ENCODE data around the gene B4GALNT3.

The B4GALNT3 gene

DNA sequence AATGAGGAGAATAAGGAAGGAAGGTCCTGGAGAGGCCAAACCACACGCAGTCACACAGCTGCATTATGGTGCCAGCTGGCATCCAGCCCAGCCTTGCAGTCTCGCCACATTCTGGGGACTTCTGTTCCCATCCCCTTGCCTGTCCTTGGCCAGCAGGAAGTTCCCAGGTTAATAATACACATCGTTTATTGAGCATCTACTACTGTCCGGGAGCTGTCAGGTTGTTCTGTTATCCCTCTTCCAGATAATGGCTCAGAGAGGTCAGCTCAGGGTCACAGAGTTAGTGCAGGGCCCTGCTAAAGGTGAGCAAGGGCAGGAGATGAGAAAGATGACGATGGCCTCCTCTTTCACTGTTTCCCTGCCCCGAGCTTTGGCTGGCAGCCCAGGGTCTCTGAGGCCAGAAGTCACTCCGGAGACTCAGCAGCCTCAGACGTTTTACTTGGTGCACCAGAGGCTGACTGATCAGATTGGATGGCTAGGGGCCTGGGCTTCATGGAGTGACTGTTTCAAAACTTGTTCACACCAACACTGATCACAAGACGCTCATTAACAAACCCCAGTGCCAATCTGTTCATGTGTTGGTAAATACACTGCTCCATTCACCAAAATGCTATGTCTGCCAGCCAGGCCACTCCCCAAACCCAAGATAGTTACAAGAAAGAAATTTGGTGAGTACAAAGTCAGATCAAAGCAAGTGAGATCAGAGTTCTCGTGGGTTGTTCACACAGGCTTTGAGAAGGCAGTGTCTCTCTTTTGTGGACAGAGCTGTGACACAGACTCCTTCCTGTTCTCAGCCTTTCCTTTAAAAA lies 79.2 kb downstream of the B4GALNT3 start:
- DNase-seq (ENCODE audit: low read depth in 2 of 2) = peak; percentile 25 to 26

DNA sequence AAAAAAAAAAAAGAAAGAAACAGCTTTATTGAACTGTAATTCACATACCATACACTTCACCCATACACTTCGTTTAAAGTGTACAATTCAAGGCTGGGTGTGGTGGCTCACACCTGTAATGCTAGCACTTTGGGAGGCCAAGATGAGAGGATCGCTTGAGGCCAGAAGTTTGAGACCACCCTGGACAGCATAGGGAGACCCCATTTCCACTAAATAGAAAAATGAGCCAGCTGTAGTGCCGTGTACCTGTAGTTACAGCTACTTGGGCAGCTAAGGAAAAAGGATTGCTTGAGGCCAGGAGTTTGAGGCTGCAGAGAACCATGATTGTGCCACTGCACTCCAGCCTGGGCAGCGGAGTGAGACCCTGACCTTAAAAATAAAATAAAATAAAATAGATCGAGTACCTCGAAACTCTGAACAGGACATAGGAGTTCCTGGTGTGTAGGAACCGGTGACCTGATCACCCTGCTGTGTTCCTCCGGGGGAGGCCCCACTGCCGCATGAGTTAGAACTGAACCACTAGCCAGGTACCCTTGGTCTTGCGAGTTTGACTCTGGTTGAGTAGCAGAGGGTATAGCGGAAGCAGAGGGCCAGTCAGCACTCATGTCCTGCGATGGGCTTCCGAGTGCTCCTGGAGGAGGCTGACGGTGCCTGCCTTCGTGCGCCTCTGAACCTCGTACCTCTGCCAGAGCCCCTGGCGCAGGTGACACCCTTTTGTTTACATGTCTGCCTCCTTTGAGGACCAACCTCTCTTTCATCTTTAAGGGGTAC lies 80.0 kb downstream of the B4GALNT3 start:
- DNase-seq (ENCODE audit: low read depth in 2 of 2) = no peak

DNA sequence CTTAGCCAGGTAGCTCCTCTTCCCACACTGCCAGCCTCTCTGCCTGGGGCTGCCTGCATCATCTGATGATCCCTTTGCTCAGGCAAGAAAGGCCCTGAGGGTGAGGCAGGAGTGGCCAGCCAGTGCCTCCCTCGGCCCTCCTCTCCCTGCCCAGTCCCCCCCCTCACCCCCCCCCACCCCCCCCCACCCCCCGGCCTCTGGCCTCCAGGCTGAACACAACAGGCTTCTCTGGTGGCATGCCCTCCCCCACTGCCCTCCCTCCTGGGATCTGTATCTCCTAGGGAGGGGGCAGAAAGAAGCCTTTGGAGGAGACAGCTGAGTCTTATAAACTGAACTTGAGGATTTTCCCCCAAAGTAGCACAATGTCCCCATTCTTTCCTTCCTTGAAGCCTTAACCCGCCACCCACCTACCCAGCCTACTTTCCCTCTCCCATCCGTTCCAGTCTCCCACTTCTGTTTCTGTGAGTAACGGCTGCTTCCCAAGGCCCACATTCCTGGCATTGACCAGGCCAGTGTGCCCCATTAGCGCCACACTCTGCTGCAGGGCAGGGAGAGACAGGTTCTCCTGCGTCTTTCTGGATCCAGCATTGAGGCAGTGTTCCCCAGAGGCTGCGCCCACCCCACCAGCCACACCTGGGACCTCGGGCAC lies 82.1 kb downstream of the B4GALNT3 start:
- no peak for DNase-seq (ENCODE audit: low read depth in 2 of 2)

DNA sequence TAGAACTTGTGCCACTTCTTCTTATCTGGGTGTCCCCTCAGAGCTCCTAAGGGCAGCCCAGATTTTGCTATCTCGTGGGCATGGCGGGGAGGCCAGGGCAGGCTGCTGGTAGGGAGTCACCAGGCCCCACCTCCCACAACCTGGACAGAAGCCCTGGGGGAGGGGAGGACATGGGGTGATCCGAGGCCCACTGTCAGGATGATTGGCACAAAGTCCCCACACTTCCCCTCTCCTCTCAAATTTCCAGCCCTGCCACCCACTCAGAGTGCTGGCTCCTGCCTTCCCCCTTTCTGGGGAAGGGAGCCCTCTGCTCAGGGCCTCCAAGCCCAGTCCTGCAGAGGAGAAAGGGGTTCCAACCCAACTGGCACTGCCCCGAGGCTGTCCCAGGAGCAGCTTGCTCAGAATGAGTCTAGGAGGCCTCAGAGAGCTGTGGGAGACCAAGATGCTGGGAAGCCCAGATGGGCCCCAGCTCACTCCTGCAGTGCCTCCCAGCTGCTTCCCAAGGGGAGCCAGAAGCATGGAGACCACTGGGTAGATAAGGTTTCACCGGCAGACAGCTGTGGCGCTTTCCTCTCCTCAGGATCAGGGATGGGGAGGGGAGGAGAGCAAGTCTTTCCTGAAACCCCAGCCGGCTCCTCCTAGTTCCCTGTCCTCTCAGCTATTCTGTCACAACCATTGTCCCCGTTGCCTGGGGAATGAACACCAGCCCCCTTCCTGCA lies 82.8 kb downstream of the B4GALNT3 start:
- DNase-seq (ENCODE audit: low read depth in 2 of 2) = no peak

DNA sequence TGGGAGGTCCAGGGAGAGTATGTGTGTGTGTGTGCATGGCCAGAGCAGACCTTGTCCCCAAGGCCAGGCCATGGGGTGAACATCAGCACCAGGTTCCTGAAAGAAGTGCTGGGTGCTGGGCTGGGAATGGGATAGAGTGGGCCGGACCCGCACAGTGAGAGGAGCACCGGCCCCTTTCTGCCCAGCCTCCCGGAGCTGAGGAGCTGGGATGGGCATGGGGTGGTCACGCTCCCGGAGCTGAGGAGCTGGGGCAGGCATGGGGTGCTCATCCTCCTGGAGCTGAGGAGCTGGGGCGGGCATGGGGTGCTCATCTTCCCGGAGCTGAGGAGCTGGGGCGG lies 83.3 kb downstream of the B4GALNT3 start:
- DNase-seq (ENCODE audit: low read depth in 2 of 2) = no peak

DNA sequence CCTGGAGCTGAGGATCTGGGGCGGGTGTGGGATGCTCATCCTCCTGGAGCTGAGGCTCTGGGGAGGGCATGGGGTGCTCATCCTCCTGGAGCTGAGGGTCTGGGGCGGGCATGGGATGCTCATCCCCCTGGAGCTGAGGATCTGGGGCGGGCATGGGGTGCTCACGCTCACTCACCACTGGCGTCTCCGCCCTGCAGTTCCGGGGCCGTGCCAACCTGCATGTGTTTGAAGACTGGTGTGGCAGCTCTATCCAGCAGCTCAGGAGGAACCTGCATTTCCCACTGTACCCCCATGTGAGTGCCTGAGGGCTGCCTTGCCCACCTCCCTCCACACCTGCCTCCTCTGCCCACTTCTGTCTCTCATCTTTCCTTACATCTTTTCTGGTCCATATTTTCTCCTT lies 84.4 kb downstream of the B4GALNT3 start:
- DNase-seq (ENCODE audit: low read depth in 2 of 2) = no peak

DNA sequence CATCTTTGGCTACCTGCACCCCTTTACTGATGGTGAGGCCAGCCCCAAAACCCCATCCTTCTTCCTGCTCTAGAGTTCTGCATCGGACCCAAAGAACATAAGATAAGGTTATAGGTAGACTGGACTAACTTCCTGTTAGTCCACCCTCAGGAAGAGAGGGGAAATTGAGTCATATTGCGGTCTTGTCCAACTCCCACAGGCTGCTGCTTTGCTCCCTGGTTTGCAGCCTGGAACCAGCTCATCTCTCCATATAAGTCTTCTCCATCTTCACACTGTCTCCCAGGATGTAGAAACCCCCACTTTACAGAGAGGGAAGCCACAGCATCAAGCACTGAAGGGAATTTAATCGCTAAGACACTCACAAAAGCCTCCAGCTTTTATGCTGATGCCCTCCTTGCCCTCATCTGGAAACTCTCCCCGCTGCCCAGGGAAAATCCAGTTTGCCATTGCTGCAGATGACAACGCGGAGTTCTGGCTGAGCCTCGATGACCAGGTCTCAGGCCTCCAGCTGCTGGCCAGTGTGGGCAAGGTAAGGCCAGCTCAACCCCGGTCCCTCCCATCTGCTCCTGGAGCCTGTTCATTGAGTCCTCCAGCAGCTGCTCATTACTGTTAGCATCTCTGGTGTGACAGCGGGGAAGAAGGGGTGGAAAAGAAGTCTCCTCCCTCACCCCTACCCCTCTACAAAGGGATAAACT lies 85.3 kb downstream of the B4GALNT3 start:
- DNase-seq (ENCODE audit: low read depth in 2 of 2) = no peak

DNA sequence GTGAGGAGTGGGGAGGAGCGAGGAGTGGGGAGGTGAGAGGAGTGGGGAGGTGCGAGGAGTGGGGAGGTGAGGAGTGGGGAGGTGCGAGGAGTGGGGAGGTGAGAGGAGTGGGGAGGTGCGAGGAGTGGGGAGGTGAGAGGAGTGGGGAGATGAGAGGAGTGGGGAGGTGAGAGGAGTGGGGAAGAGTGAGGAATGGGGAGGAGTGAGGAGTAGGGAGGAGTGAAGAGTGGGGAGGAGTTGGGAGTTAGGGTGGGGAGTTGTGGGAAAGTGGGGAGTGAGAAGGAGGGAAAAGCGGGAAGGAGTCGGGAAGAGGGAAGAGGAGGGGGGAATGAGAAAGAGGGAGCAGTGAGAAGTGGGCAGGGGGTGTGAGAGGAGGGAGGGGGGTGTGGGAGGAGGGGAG lies 86.1 kb downstream of the B4GALNT3 start:
- no peak for DNase-seq (ENCODE audit: low read depth in 2 of 2)

DNA sequence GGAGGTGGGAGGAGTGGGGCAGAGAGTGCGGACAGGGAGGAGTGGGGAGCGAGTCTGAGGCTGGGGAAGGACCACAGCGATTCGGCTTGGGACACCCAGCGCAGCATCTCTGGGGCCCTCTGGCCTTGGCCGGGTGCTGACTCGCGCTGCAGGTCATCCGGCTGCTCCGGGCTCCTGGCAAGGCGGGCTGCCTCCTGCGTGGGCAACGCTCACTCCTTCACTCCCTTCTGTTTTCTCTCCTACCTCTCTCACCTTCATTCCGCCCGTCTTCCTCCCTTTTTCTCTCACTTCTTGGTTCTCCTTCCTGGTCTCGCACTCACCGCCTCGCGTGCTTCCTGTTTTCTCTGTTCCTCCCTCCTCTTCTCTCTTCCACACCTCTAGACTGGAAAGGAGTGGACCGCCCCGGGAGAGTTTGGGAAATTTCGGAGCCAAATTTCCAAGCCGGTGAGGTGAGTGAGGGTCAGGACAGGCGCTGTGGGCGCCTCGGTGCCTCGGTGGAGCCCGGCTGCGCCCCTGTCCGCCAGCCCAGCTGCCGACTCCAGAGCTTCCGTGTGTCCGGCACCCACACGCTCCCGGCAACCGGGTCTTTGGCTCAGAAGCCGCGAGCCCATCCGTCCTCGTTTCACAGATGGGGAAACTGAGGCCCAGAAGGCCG lies 86.7 kb downstream of the B4GALNT3 start:
- no peak for DNase-seq (ENCODE audit: low read depth in 2 of 2)

DNA sequence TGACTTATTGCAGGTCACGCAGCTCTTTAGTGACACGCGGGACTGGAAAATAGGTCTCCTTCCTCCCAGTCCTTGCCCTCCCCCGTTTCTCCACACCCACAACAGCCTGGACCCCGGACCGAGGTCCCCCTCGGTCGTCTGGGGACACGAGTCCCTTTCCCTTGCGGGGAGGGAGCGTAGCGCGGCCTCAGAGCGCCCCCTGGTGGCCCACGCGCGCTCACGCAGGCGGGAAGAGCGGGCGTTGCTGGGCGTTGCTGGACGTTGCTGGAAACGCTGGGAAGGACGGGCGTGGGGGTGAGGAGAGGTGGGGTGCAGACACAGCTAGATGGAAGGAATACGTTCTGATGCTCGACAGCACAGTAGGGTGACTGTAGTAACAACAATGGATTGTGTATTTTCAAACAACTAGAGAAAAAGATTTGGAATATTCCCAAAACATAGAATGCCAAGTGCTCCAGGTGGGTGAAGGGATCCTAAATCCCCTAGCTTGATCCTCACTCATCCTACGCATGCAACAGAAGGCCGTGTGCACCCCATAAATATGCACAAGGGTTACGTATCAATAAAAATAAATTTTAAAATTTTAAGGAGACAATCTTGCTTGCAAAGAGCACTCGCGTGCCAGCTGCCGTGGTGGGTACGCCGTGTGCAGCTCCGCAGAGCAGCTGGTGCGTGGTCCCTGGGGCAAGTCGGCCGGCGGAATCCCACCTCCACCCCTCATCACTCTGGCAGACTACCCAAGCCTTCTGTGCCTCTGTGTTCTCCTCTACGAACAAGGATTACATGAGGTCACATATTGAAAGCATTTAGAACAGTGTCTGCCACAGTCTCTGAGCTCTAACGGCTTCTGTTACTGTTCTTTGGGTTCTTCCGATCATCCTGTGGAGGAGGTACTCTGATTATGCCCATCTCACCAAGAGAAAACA lies 87.4 kb downstream of the B4GALNT3 start:
- DNase-seq (ENCODE audit: low read depth in 2 of 2) = peak; percentile 29 to 41

DNA sequence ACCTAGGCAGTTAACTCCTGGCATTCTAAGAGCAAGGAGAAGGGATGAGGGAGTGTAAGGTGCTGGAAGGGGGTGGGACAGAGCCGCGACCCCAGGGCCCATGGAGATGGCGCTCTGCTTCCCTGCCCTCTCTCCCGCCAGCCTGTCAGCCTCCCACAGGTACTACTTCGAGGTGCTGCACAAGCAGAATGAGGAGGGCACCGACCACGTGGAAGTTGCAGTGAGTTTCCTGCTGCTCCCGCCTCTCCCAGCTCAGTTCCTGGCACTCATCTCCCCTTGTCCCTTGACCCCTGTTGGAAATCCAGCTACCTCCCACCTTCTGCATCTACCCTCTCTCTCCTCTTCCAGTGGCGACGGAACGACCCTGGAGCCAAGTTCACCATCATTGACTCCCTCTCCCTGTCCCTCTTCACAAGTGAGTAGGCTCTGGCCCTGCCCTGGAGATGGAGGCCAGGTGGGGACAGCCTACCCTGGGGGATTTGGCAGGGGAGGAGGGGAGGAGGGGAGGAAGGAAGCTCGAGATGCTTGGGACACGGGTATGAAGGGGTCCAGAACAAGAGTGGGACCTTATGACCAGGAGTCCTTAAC lies 88.2 kb downstream of the B4GALNT3 start:
- no peak for DNase-seq (ENCODE audit: low read depth in 2 of 2)

DNA sequence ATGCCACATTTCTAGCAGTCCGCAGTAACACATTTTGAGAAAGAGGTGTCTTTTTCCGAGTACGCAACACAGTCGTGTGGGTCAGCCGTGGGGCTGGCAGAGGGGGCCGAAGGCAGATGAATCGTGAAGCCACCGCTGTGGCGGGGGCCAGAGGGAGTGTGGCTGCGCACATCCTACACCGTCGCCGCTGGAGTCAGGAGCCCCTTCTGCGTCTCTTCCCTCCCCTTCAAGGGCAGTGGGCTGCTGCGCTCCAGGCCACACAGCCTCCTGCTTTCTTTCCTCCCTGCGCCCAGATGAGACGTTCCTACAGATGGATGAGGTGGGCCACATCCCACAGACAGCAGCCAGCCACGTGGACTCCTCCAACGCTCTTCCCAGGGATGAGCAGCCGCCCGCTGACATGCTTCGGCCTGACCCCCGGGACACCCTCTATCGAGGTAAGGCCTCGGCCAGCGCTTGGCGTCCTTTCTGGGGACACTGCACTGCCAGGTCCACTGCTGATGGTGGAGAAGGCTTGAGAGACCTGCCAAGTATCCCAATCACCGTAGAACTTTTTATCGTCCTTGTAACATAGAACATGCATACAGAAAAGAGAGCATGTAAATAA lies 89.8 kb downstream of the B4GALNT3 start:
- DNase-seq (ENCODE audit: low read depth in 2 of 2) = no peak

DNA sequence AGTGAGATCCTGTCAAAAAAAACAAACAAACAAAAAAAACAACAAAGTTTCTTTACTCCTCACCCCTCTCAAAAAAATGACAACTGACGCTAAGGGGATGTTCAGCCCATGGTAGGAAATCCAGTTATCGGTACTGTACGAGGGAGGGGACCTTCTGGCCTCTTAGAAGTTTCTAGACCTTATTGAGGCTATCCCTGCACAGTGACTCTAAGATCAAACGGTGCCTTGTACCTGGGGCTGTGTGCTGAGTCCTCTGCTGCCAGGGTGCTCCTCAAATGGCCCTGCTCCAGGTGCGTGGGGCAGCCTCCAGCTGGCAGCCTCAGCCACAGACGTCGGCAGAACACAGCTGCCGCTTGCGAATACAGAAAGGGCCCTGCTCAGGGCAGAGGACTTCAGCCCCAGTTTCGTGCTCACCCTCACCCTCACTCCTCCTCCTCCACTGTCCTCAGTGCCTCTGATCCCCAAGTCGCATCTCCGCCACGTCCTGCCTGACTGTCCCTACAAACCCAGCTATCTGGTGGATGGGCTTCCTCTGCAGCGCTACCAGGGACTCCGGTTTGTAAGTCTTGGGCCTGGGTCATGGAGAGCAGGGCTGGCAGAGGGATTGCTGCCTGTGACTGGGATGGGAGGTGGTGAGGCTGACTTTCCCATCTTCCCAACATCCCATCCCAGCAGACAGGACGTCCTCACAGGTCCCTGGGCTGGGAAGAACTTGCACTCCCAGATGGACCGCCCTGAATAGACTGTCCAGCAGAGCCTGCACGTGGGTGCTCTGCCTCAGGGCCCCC lies 90.9 kb downstream of the B4GALNT3 start:
- DNase-seq (ENCODE audit: low read depth in 2 of 2) = no peak

DNA sequence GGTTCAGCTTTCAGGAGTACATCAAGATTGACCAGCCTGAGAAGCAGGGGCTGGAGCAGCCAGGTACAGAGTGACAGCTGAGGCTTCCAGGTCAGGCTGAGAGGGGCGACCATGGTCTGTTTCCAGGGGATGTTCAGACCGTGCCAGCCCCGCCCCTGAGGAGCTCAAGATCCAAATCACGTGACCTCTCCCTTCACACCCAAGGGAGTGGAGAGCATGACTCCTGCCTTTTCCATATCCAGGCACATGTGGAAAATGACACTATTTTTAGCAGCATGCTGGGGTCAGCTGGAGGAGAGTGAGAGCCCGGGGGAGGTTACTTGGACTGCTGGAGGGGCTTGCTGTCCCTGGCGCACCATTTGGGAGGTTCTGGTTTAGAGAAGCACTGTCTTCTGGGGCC lies 92.7 kb downstream of the B4GALNT3 start:
- DNase-seq (ENCODE audit: low read depth in 2 of 2) = no peak

DNA sequence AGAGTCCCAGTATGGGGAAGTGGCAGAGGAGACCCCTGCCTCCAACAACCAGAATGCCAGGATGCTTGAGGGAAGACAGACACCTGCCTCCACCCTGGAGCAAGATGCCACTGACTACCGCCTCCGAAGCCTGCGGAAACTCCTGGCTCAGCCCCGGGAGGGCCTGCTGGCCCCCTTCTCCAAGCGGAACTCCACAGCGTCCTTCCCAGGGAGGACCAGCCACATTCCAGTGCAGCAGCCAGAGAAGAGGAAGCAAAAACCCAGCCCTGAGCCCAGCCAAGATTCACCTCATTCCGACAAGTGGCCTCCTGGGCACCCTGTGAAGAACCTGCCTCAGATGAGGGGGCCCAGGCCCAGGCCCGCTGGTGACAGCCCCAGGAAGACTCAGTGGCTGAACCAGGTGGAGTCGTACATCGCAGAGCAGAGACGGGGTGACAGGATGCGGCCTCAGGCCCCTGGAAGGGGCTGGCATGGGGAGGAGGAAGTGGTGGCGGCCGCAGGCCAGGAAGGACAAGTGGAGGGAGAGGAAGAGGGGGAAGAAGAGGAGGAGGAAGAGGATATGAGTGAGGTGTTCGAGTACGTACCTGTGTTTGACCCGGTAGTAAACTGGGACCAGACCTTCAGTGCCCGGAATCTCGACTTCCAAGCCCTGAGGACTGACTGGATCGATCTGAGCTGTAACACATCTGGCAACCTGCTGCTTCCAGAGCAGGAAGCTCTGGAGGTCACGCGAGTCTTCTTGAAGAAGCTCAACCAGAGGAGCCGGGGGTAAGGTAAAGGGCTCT lies 93.7 kb downstream of the B4GALNT3 start:
- DNase-seq (ENCODE audit: low read depth in 2 of 2) = peak in 1 of 2 donors; percentile 31

DNA sequence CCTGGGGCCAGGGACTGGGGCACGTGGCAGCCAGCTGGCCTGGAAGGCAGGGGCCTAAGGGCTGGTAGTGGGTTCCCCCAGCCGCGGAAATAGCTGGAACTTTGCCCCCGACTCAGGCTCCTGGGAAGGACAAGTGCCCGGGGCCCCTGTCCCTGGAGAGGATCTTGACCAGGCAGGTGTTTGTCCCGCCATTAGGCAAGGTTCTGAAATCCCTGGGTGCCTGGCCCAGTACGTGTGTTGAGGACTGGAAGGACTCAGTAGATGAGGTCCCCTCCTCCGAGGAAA lies 94.2 kb downstream of the B4GALNT3 start:
- DNase-seq (ENCODE audit: low read depth in 2 of 2) = no peak

DNA sequence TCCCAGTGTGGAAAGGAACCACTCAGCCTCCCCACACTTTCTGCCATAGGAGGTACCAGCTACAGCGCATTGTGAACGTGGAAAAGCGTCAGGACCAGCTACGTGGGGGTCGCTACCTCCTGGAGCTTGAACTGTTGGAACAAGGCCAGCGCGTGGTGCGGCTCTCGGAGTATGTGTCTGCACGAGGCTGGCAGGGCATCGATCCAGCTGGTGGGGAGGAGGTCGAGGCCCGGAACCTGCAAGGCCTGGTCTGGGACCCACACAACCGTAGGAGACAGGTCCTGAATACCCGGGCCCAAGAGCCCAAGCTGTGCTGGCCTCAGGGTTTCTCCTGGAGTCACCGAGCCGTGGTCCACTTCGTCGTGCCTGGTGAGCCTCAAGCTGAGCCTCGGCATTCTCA lies 96.8 kb downstream of the B4GALNT3 start:
- DNase-seq (ENCODE audit: low read depth in 2 of 2) = no peak

DNA sequence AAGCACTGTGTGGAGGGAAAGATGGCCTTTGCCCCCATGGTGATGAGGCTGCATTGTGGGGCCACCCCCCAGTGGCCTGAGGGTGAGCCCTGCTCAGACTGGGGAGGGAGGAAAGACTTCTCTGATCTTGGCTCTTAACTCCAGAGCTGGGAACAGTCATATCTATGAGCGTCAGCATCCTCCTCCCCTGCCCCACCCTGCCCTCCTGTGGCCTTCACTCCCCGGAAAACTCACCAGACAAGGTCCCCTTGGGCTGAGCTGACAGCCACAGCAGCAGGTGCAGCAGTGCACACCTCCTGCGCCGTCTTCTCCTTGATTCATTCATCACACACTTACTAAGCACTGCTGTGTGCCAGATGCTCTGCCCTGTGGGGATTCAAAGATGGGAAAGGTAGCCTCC lies 98.8 kb downstream of the B4GALNT3 start:
- no peak for DNase-seq (ENCODE audit: low read depth in 2 of 2)
